Right atrium auricular region (tissue), 2 donors: ENCODE results near the gene ZNF423. TPM values are rescaled to one million over a fixed set of nuclear protein-coding genes. Genes with fewer than 3 reads are reported as not detected.

ENCODE experiments used
- DNase-seq: peaks from one replicate; pipeline ENCODE4 v3.0.0-alpha.2; 2019; ENCODE audit warnings: low spot score
- H3K27ac ChIP-seq, 2 donors: fragments of 200-600 bp; sonication (generic); 1 replicate in 1 of 2; 2 replicates in 1 of 2; pipeline ENCODE4 v1.5.1; 2016 to 2019
- H3K27me3 ChIP-seq, 2 donors: fragments of 200-600 bp; sonication (generic); one replicate each; pipeline versions ENCODE4 v1.5.1 to v1.6.0; 2017 to 2019
- H3K36me3 ChIP-seq: fragments of 200-600 bp; sonication (generic); one replicate; pipeline ENCODE4 v1.5.1; 2016
- H3K4me1 ChIP-seq, 2 donors: fragments of 200-600 bp; sonication (generic); one replicate each; pipeline versions ENCODE4 v1.5.1 to v1.6.0; 2017 to 2019
- H3K4me3 ChIP-seq, 2 donors: fragments of 200-600 bp; sonication (generic); 1 replicate in 1 of 2; 2 replicates in 1 of 2; pipeline ENCODE4 v1.5.1; 2017 to 2019; ENCODE audit warnings: mild to moderate bottlenecking in 1 of 2, moderate library complexity in 1 of 2
- H3K9me3 ChIP-seq, 2 donors: fragments of 200-600 bp; sonication (generic); one replicate each; pipeline ENCODE4 v1.5.1; 2019
- CTCF ChIP-seq, 2 donors: fragments of 200-600 bp; sonication (generic); IDR thresholded peaks; one replicate each; pipeline ENCODE4 v1.5.1; 2019; ENCODE audit warnings: antibody characterized with exemption in 2 of 2
- total RNA-seq, 2 donors: library from RNA; depleted of rRNA; stranded (reverse); fragments of >200 nt; gene quantifications; one replicate each; pipeline ENCODE4 v1.1.0, GENCODE V29; 2016

The ZNF423 gene
- total RNA-seq, 2 donors from 2014 or later, result 8.5 to 10.7 TPM

- no peaks in the 10 kb centered on the region for H3K9me3 ChIP-seq
- peak overlapping the region in 1 of 2 donors; percentile 50 for H3K27ac ChIP-seq
- H3K4me1 ChIP-seq, result peaks cover 0 to 7% of the 10 kb centered on the region in 2 donors
- H3K27me3 ChIP-seq, result no peaks in the 10 kb centered on the region
- H3K36me3 ChIP-seq, result no peaks in the 10 kb centered on the region
- peak; percentile 85 for DNase-seq
- H3K4me3 ChIP-seq, result peak overlapping the region; percentile 1 to 36
- no peak for TF ChIP-seq CTCF (IDR thresholded peaks at IDR 0.05)
These were observed 371.5 kb downstream of the ZNF423 start for GRCh38 chr16:49484451-49484849.

GRCh38 chr16:49483651-49484450 lies 372.1 kb downstream of the ZNF423 start:
- DNase-seq, result no peak
- no peak overlapping the region for H3K27ac ChIP-seq

GRCh38 chr16:49483251-49483650 lies 372.7 kb downstream of the ZNF423 start:
- no peak for DNase-seq
- Histone ChIP-seq H3K4me3 (no peak overlapping the region), H3K9me3 (no peaks in the 10 kb centered on the region), H3K4me1 (peaks cover 0 to 7% of the 10 kb centered on the region in 2 donors), H3K27me3 (no peaks in the 10 kb centered on the region), H3K36me3 (no peaks in the 10 kb centered on the region), H3K27ac (no peak overlapping the region)
- TF ChIP-seq CTCF (IDR thresholded peaks at IDR 0.05), result no peak

More at GRCh38 chr16:49483651-49484450, 372.1 kb downstream of the ZNF423 start:
- peaks cover 0 to 7% of the 10 kb centered on the region in 2 donors for H3K4me1 ChIP-seq
- H3K4me3 ChIP-seq, result peak overlapping the region; percentile 1 to 36
- no peaks in the 10 kb centered on the region for H3K9me3 ChIP-seq
- no peak for TF ChIP-seq CTCF (IDR thresholded peaks at IDR 0.05)
- no peaks in the 10 kb centered on the region for H3K36me3 ChIP-seq
- no peaks in the 10 kb centered on the region for H3K27me3 ChIP-seq

- no peak for TF ChIP-seq CTCF (IDR thresholded peaks at IDR 0.05)
- Histone ChIP-seq H3K27me3 (no peaks in the 10 kb centered on the region), H3K4me1 (peaks cover 0 to 7% of the 10 kb centered on the region in 2 donors), H3K36me3 (no peaks in the 10 kb centered on the region), H3K27ac (no peak overlapping the region), H3K4me3 (no peak overlapping the region), H3K9me3 (no peaks in the 10 kb centered on the region)
- no peak for DNase-seq
These were observed 373.2 kb downstream of the ZNF423 start for GRCh38 chr16:49482690-49483089.

- Histone ChIP-seq H3K9me3 (no peaks in the 10 kb centered on the region), H3K4me1 (peaks cover 0 to under 1% of the 10 kb centered on the region in 2 donors), H3K4me3 (no peak overlapping the region), H3K36me3 (no peaks in the 10 kb centered on the region), H3K27me3 (no peaks in the 10 kb centered on the region), H3K27ac (no peak overlapping the region)
- TF ChIP-seq CTCF (IDR thresholded peaks at IDR 0.05), result no peak
- no peak for DNase-seq
These were observed 377.3 kb downstream of the ZNF423 start for GRCh38 chr16:49478616-49479015.
